GM10266 (cell line): ENCODE results near the gene SIPA1L3.

Experiments
- DNase-seq: peaks from one replicate; pipeline ENCODE4 v3.0.0; 2012; ENCODE audit errors: extremely low spot score
- CTCF ChIP-seq: IDR thresholded peaks from 2 replicates; pipeline ENCODE4 v1.5.1; 2012; ENCODE audit warnings: mild to moderate bottlenecking, low read depth; ENCODE audit not compliant: control insufficient read depth, insufficient read depth; ENCODE audit errors: missing control alignments

SIPA1L3 gene

GRCh38 chr19:37936886-37937285 lies 29.9 kb downstream of the SIPA1L3 start:
- no peak for TF ChIP-seq CTCF
- DNase-seq = no peak

GRCh38 chr19:37938353-37938752 lies 31.3 kb downstream of the SIPA1L3 start:
- no peak for TF ChIP-seq CTCF
- DNase-seq = no peak

GRCh38 chr19:37941782-37942515 lies 34.9 kb downstream of the SIPA1L3 start:
- no peak for TF ChIP-seq CTCF
- no peak for DNase-seq

- DNase-seq = no peak
- TF ChIP-seq CTCF = no peak
Observed at GRCh38 chr19:37942516-37942902, 35.5 kb downstream of the SIPA1L3 start.

GRCh38 chr19:37943480-37943879 lies 36.5 kb downstream of the SIPA1L3 start:
- DNase-seq = no peak
- TF ChIP-seq CTCF = no peak

- DNase-seq = no peak
- TF ChIP-seq CTCF = no peak
Observed at GRCh38 chr19:37946132-37946531, 39.1 kb downstream of the SIPA1L3 start.

- no peak for TF ChIP-seq CTCF
- DNase-seq = no peak
Observed at GRCh38 chr19:37947778-37948177, 40.8 kb downstream of the SIPA1L3 start.
